Mesothelial cell of epicardium (in vitro differentiated cells): Measurements from ENCODE around the gene NRF1. TPM values are rescaled to one million over a fixed set of nuclear protein-coding genes. Genes with fewer than 3 reads are reported as not detected.

Source experiments
- DNase-seq, 2 experiments: peaks; one replicate each; pipeline ENCODE4 v3.0.0; 2021; ENCODE audit warnings: low spot score in 2 of 2; ENCODE audit not compliant: unreplicated experiment in 2 of 2
- H3K27ac Mint-ChIP-seq: 2 replicates; pipeline ENCODE4 v1.8.0; 2021; ENCODE audit warnings: mixed read lengths
- H3K27me3 Mint-ChIP-seq: 2 replicates; pipeline ENCODE4 v1.8.0; 2021; ENCODE audit warnings: low read depth, mixed read lengths
- H3K36me3 Mint-ChIP-seq: 2 replicates; pipeline ENCODE4 v1.8.0; 2021; ENCODE audit warnings: mixed read lengths
- H3K4me1 Mint-ChIP-seq: 2 replicates; pipeline ENCODE4 v1.8.0; 2021; ENCODE audit warnings: mixed read lengths
- H3K4me3 Mint-ChIP-seq: 2 replicates; pipeline ENCODE4 v1.8.0; 2021; ENCODE audit warnings: mild to moderate bottlenecking, moderate library complexity, mixed read lengths
- H3K9me3 Mint-ChIP-seq: 2 replicates; pipeline ENCODE4 v1.8.0; 2021; ENCODE audit warnings: mixed read lengths
- total RNA-seq: library from RNA; stranded (reverse); gene quantifications from 3 replicates; pipeline ENCODE4 v1.2.1, GENCODE V29; 2021
- TF ChIP-seq, protein P1 (sequence below): fragments of 200-600 bp; sonication (generic); IDR thresholded peaks from one replicate; pipeline ENCODE4 v1.5.0; 2021; ENCODE audit warnings: antibody characterized with exemption; ENCODE audit not compliant: unreplicated experiment

NRF1 gene
- total RNA-seq, 1 donor from 2014 or later, result 26.3 TPM

- H3K36me3 Mint-ChIP-seq, result peaks cover 20% of the 10 kb centered on the region
- peaks cover 2% of the 10 kb centered on the region for H3K4me1 Mint-ChIP-seq
- H3K9me3 Mint-ChIP-seq, result no peaks in the 10 kb centered on the region
- TF ChIP-seq, protein P1, sequence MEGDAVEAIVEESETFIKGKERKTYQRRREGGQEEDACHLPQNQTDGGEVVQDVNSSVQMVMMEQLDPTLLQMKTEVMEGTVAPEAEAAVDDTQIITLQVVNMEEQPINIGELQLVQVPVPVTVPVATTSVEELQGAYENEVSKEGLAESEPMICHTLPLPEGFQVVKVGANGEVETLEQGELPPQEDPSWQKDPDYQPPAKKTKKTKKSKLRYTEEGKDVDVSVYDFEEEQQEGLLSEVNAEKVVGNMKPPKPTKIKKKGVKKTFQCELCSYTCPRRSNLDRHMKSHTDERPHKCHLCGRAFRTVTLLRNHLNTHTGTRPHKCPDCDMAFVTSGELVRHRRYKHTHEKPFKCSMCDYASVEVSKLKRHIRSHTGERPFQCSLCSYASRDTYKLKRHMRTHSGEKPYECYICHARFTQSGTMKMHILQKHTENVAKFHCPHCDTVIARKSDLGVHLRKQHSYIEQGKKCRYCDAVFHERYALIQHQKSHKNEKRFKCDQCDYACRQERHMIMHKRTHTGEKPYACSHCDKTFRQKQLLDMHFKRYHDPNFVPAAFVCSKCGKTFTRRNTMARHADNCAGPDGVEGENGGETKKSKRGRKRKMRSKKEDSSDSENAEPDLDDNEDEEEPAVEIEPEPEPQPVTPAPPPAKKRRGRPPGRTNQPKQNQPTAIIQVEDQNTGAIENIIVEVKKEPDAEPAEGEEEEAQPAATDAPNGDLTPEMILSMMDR, result no peak
- H3K27me3 Mint-ChIP-seq, result no peaks in the 10 kb centered on the region
- no peak overlapping the region for H3K4me3 Mint-ChIP-seq
- no peak overlapping the region for H3K27ac Mint-ChIP-seq
- DNase-seq, result no peak
These were observed 79.2 kb downstream of the NRF1 start for GRCh38 chr7:129690701-129691100.

GRCh38 chr7:129698516-129699418 lies 87.2 kb downstream of the NRF1 start:
- H3K9me3 Mint-ChIP-seq, result no peaks in the 10 kb centered on the region
- no peak overlapping the region for H3K27ac Mint-ChIP-seq
- peaks cover 3% of the 10 kb centered on the region for H3K36me3 Mint-ChIP-seq
- H3K4me1 Mint-ChIP-seq, result peaks cover 23% of the 10 kb centered on the region
- TF ChIP-seq, protein P1, result no peak
- no peak overlapping the region for H3K4me3 Mint-ChIP-seq
- DNase-seq, result no peak
- no peaks in the 10 kb centered on the region for H3K27me3 Mint-ChIP-seq

- Mint-ChIP-seq H3K4me3 (no peak overlapping the region), H3K27me3 (no peaks in the 10 kb centered on the region), H3K4me1 (peaks cover 27% of the 10 kb centered on the region), H3K27ac (peak overlapping the region; percentile 71), H3K9me3 (no peaks in the 10 kb centered on the region), H3K36me3 (peaks cover 13% of the 10 kb centered on the region)
- TF ChIP-seq, protein P1, result no peak
- no peak for DNase-seq
These were observed 90.8 kb downstream of the NRF1 start for GRCh38 chr7:129702316-129702715.

DNA sequence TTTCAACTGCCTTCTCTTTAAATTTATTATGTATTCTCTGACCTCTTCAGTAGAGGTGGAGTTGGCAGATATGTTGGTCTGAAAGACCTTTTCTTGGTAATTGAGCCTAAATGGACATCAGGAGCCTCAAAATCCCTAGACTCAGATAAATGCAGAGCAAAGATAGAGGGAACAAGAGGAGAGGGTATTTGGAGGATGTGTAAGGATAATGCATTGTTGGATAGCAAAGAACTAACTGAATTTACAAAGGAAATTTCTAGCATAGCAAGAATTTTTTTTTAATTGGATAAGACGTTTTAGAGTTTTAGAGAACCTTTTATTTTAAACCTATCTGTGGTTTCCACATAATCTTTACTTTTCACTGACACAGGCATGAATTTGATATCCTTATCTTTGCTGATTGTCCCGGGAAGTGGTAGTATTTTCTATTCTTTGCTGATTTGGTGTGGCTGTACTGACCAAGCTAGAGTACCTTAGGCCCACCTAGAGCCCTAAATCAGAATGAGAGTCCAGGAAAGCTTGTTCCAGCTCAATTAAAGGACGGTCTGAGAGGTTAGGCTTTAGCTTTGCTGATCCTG lies 91.3 kb downstream of the NRF1 start:
- Mint-ChIP-seq H3K4me3 (no peak overlapping the region), H3K27me3 (no peaks in the 10 kb centered on the region), H3K9me3 (no peaks in the 10 kb centered on the region), H3K4me1 (peaks cover 28% of the 10 kb centered on the region), H3K27ac (peak overlapping the region; percentile 71), H3K36me3 (peaks cover 13% of the 10 kb centered on the region)
- no peak for DNase-seq
- TF ChIP-seq, protein P1, result no peak

GRCh38 chr7:129703751-129704150 lies 92.2 kb downstream of the NRF1 start:
- no peak for DNase-seq
- H3K9me3 Mint-ChIP-seq, result no peaks in the 10 kb centered on the region

More at GRCh38 chr7:129703751-129704150, 92.2 kb downstream of the NRF1 start:
- no peaks in the 10 kb centered on the region for H3K27me3 Mint-ChIP-seq
- H3K4me1 Mint-ChIP-seq, result peaks cover 35% of the 10 kb centered on the region
- peaks cover 11% of the 10 kb centered on the region for H3K36me3 Mint-ChIP-seq
- TF ChIP-seq, protein P1, result no peak
- H3K4me3 Mint-ChIP-seq, result no peak overlapping the region
- peak overlapping the region; percentile 71 for H3K27ac Mint-ChIP-seq
